Aorta (tissue), 5 donors: ENCODE data around the gene FBN1. TPM values are rescaled to one million over a fixed set of nuclear protein-coding genes. Genes with fewer than 3 reads are reported as not detected.

ENCODE experiments used
- ATAC-seq: fragments of 200-7000 bp; cut with Tn5 transposase; one replicate; pipeline ENCODE4 v1.9.1; 2022; ENCODE audit warnings: moderate library complexity; ENCODE audit not compliant: low FRiP score
- DNase-seq, 2 donors: peaks; one replicate each; pipeline ENCODE4 v3.0.0-alpha.2; 2020
- H3K27ac ChIP-seq, 2 donors: one replicate each; pipeline ENCODE4 v1.5.1; 2013; ENCODE audit warnings: low read length in 2 of 2, mild to moderate bottlenecking in 2 of 2, moderate library complexity in 2 of 2, control low read depth in 1 of 2, inconsistent platforms in 1 of 2, low read depth in 1 of 2
- H3K27me3 ChIP-seq, 2 donors: one replicate each; pipeline ENCODE4 v1.6.1; 2013; ENCODE audit warnings: control low read depth in 1 of 2, low read length in 1 of 2, mild to moderate bottlenecking in 1 of 2, moderate library complexity in 1 of 2; ENCODE audit not compliant: insufficient read depth in 2 of 2, control insufficient read depth in 1 of 2
- H3K36me3 ChIP-seq, 2 donors: one replicate each; pipeline ENCODE4 v1.6.1; 2013; ENCODE audit warnings: control low read depth in 1 of 2, low read length in 1 of 2, mild to moderate bottlenecking in 1 of 2; ENCODE audit not compliant: insufficient read depth in 2 of 2, control insufficient read depth in 1 of 2
- H3K4me1 ChIP-seq, 2 donors: one replicate each; pipeline ENCODE4 v1.6.1; 2013; ENCODE audit warnings: low read length in 2 of 2, control low read depth in 1 of 2, mild to moderate bottlenecking in 1 of 2, moderate library complexity in 1 of 2; ENCODE audit not compliant: insufficient read depth in 2 of 2, control insufficient read depth in 1 of 2
- H3K4me3 ChIP-seq, 2 donors: one replicate each; pipeline ENCODE4 v1.5.1; 2013; ENCODE audit warnings: low read length in 2 of 2, control low read depth in 1 of 2, mild to moderate bottlenecking in 1 of 2
- H3K9me3 ChIP-seq: one replicate; pipeline ENCODE4 v1.6.1; 2013; ENCODE audit warnings: mild to moderate bottlenecking, low read length; ENCODE audit not compliant: control insufficient read depth
- WGBS, 2 donors: extraction: QIAGEN DNeasy Blood & Tissue Kit; methylation state at CpG; one replicate each; pipeline ENCODE4 v1.1.7; 2013; 5-methylcytosine and 5-hydroxymethylcytosine counted together
- intact Hi-C, 2 donors: fragments of 100-400 bp; cut with DNase I; formaldehyde crosslinking; loops; one replicate each; pipeline versions ENCODE4 v1.14.2 to v1.15.0; 2022
- polyA plus RNA-seq, 2 donors: library from polyadenylated mRNA; stranded (reverse); fragments of 200-250 nt; gene quantifications; one replicate each; pipeline ENCODE4 v1.2.3, GENCODE V29; 2013
- total RNA-seq, 2 donors: library from RNA; stranded (reverse); fragmentation: NEBNext Ultra II Directional; extraction: Animal tissue kit (Norgen Biotek cat#: 25700); gene quantifications; one replicate each; pipeline ENCODE4 v1.2.1, GENCODE V29; 2021
- donor health status: healthy with polysubstance abuse.
- donor health status: Bipolar disorder and iron deficiency.
- donor health status: DM: no; HTN: no; CAD: no.
- donor health status: DM: no; HTN: no; CAD: no.
- donor health status: DM: yes; HTN: yes; CAD: no.

Gene FBN1
- total and polyA plus RNA-seq, 4 donors, result 24.7 to 529 (median 141) TPM

GRCh38 chr15:48654801-48655200, 9.3 kb upstream of the FBN1 start:
- H3K4me1 ChIP-seq, result no peaks in the 10 kb centered on the region
- intact Hi-C loops, result no loop called here
- ATAC-seq, result peak; percentile 45
- H3K9me3 ChIP-seq, result no peaks in the 10 kb centered on the region
- WGBS, 2 donors, result 94 to 100% methylated on average over 1 of the region's 1 CpG
- H3K36me3 ChIP-seq, result no peaks in the 10 kb centered on the region
- H3K27ac ChIP-seq, result no peak overlapping the region
- no peaks in the 10 kb centered on the region for H3K27me3 ChIP-seq
- DNase-seq, result no peak
- no peak overlapping the region for H3K4me3 ChIP-seq

GRCh38 chr15:48653913-48654670, 8.6 kb upstream of the FBN1 start:
- Histone ChIP-seq H3K4me3 (no peak overlapping the region), H3K9me3 (no peaks in the 10 kb centered on the region), H3K27me3 (no peaks in the 10 kb centered on the region), H3K36me3 (no peaks in the 10 kb centered on the region), H3K27ac (no peak overlapping the region), H3K4me1 (no peaks in the 10 kb centered on the region)
- DNase-seq (no peak), ATAC-seq (peak; percentile 49)
- intact Hi-C loops, result no loop called here
- WGBS, 2 donors, result 91% methylated on average over 9 of the region's 9 CpGs

- ATAC-seq, result no peak
- no peaks in the 10 kb centered on the region for H3K9me3 ChIP-seq
- H3K4me1 ChIP-seq, result no peaks in the 10 kb centered on the region
- no peaks in the 10 kb centered on the region for H3K36me3 ChIP-seq
- no peak overlapping the region for H3K4me3 ChIP-seq
- WGBS, 2 donors, result 96 to 97% methylated on average over 4 of the region's 4 CpGs
- H3K27ac ChIP-seq, result no peak overlapping the region
- no peaks in the 10 kb centered on the region for H3K27me3 ChIP-seq
- DNase-seq, result no peak
- intact Hi-C loops, result no loop called here
Measured at GRCh38 chr15:48653216-48653615, 7.7 kb upstream of the FBN1 start.

GRCh38 chr15:48652510-48653076, 7.1 kb upstream of the FBN1 start:
- WGBS, 2 donors, result 92 to 94% methylated on average over 6 of the region's 6 CpGs
- intact Hi-C loops, result no loop called here
- no peak for ATAC-seq

GRCh38 chr15:48650931-48651330, 5.4 kb upstream of the FBN1 start:
- H3K36me3 ChIP-seq, result no peaks in the 10 kb centered on the region
- no peaks in the 10 kb centered on the region for H3K27me3 ChIP-seq
- H3K4me1 ChIP-seq, result no peaks in the 10 kb centered on the region
- H3K4me3 ChIP-seq, result no peak overlapping the region
- DNase-seq (no peak), ATAC-seq (no peak)
- intact Hi-C loops, result no loop called here
- H3K27ac ChIP-seq, result no peak overlapping the region
- no peaks in the 10 kb centered on the region for H3K9me3 ChIP-seq
- WGBS, 2 donors, result 95% methylated on average over 2 of the region's 2 CpGs

More at GRCh38 chr15:48652510-48653076, 7.1 kb upstream of the FBN1 start:
- Histone ChIP-seq H3K36me3 (no peaks in the 10 kb centered on the region), H3K9me3 (no peaks in the 10 kb centered on the region), H3K27me3 (no peaks in the 10 kb centered on the region), H3K4me1 (no peaks in the 10 kb centered on the region), H3K27ac (no peak overlapping the region), H3K4me3 (no peak overlapping the region)
- no peak for DNase-seq

- H3K9me3 ChIP-seq, result no peaks in the 10 kb centered on the region
- H3K27me3 ChIP-seq, result no peaks in the 10 kb centered on the region
- H3K4me1 ChIP-seq, result no peaks in the 10 kb centered on the region
- intact Hi-C loops, result loop anchor here (5.0 to 10.0 kb wide), 5 partner anchors 101 to 293 kb away; partner anchors contain the start of gene CEP152 (in 1 of the 2)
- H3K27ac ChIP-seq, result peak overlapping the region in 1 of 2 donors; percentile 14
- ATAC-seq (no peak), DNase-seq (no peak)
- H3K36me3 ChIP-seq, result no peaks in the 10 kb centered on the region
- H3K4me3 ChIP-seq, result no peak overlapping the region
Measured at GRCh38 chr15:48647962-48648361, 2.5 kb upstream of the FBN1 start.

GRCh38 chr15:48646331-48646730, 822 bp upstream of the FBN1 start:
- no peak for ATAC-seq
- intact Hi-C loops, result loop anchor here (5.0 to 10.0 kb wide), 5 partner anchors 99 to 292 kb away; partner anchors contain the start of gene CEP152 (in 1 of the 2)

GRCh38 chr15:48644827-48645557, 517 bp downstream of the FBN1 start:
- peak; percentile 77 to 90 for DNase-seq
- no peaks in the 10 kb centered on the region for H3K27me3 ChIP-seq
- no peaks in the 10 kb centered on the region for H3K4me1 ChIP-seq
- no peaks in the 10 kb centered on the region for H3K9me3 ChIP-seq
- 1% methylated on average over 48 to 79 of the region's 79 CpGs for WGBS, 2 donors
- intact Hi-C loops, result loop anchor here (5.0 to 10.0 kb wide), 7 partner anchors 43 to 290 kb away; partner anchors contain the start of gene CEP152 (in 1 of the 2)
- peak overlapping the region; percentile 62 to 89 for H3K27ac ChIP-seq
- peak; percentile 77 for ATAC-seq
- no peaks in the 10 kb centered on the region for H3K36me3 ChIP-seq
- H3K4me3 ChIP-seq, result peak overlapping the region; percentile 61 to 62

More at GRCh38 chr15:48646331-48646730, 822 bp upstream of the FBN1 start:
- DNase-seq, result no peak
- no peaks in the 10 kb centered on the region for H3K36me3 ChIP-seq
- no peaks in the 10 kb centered on the region for H3K27me3 ChIP-seq
- peak overlapping the region; percentile 43 to 89 for H3K27ac ChIP-seq
- 20 to 26% methylated on average over 11 of the region's 11 CpGs for WGBS, 2 donors
- no peaks in the 10 kb centered on the region for H3K9me3 ChIP-seq
- no peaks in the 10 kb centered on the region for H3K4me1 ChIP-seq
- H3K4me3 ChIP-seq, result peak overlapping the region; percentile 61 to 62
